Endodermal cell (in vitro differentiated cells): ENCODE measurements around the gene ATP6V0D1. TPM values are rescaled to one million over a fixed set of nuclear protein-coding genes. Genes with fewer than 3 reads are reported as not detected.

Experiments used
- DNase-seq: peaks from one replicate; pipeline ENCODE4 v3.0.0-alpha.2; 2017
- H3K27ac ChIP-seq: 2 replicates; pipeline ENCODE4 v1.5.1; 2013; ENCODE audit warnings: mild to moderate bottlenecking, low read depth, low read length, moderate library complexity
- H3K27me3 ChIP-seq: 2 replicates; pipeline ENCODE4 v1.6.1; 2013; ENCODE audit warnings: mild to moderate bottlenecking, low read length, moderate library complexity; ENCODE audit not compliant: insufficient read depth, control insufficient read depth, poor library complexity, severe bottlenecking
- H3K36me3 ChIP-seq: 2 replicates; pipeline ENCODE4 v1.7.0; 2013; ENCODE audit warnings: mild to moderate bottlenecking, low read length, moderate library complexity; ENCODE audit not compliant: control insufficient read depth, insufficient read depth
- H3K4me1 ChIP-seq: one replicate; pipeline ENCODE4 v1.7.0; 2013; ENCODE audit warnings: low read length; ENCODE audit not compliant: control insufficient read depth, insufficient read depth
- H3K4me3 ChIP-seq: 2 replicates; pipeline ENCODE4 v1.5.1; 2013; ENCODE audit warnings: mild to moderate bottlenecking, low read length, moderate library complexity
- H3K9ac ChIP-seq: 2 replicates; pipeline ENCODE4 v1.6.1; 2013; ENCODE audit warnings: mild to moderate bottlenecking, low read length, moderate library complexity; ENCODE audit not compliant: poor library complexity, severe bottlenecking; ENCODE audit errors: extremely low read depth
- H3K9me3 ChIP-seq: 2 replicates; pipeline ENCODE4 v1.6.1; 2013; ENCODE audit warnings: mild to moderate bottlenecking, low read length, moderate library complexity; ENCODE audit not compliant: control insufficient read depth
- H3K27ac Mint-ChIP-seq: 2 replicates; pipeline ENCODE4 v1.8.0; 2020; ENCODE audit warnings: mixed read lengths
- H3K27me3 Mint-ChIP-seq: 2 replicates; pipeline ENCODE4 v1.8.0; 2021; ENCODE audit warnings: mild to moderate bottlenecking, mixed read lengths; ENCODE audit not compliant: insufficient read depth
- H3K36me3 Mint-ChIP-seq: 2 replicates; pipeline ENCODE4 v1.8.0; 2020; ENCODE audit warnings: low read depth, mixed read lengths
- H3K4me1 Mint-ChIP-seq: 2 replicates; pipeline ENCODE4 v1.8.0; 2020; ENCODE audit warnings: mixed read lengths
- H3K4me3 Mint-ChIP-seq: 2 replicates; pipeline ENCODE4 v1.8.0; 2020; ENCODE audit warnings: mild to moderate bottlenecking, moderate library complexity, mixed read lengths
- H3K9me3 Mint-ChIP-seq: 2 replicates; pipeline ENCODE4 v1.8.0; 2020; ENCODE audit warnings: mild to moderate bottlenecking, mixed read lengths
- CTCF ChIP-seq: fragments of 200-600 bp; sonication (generic); conservative IDR thresholded peaks from 2 replicates; pipeline ENCODE4 v1.5.0; 2021; ENCODE audit warnings: antibody characterized with exemption, mild to moderate bottlenecking
- WGBS, 2 experiments: methylation state at CpG; one replicate each; pipeline versions ENCODE4 v1.1.5 to v1.1.7; 2013; ENCODE audit warnings: missing lambda C conversion rate in 2 of 2, mixed read lengths in 1 of 2; ENCODE audit not compliant: insufficient coverage in 1 of 2, insufficient read length in 1 of 2; 5-methylcytosine and 5-hydroxymethylcytosine counted together
- total RNA-seq, 2 donors: library from RNA; stranded (reverse); fragmentation: NEBNext Ultra II Directional in 1 of 2; extraction: Animal tissue kit (Norgen Biotek cat#: 25700) in 1 of 2; gene quantifications; 2 replicates in 1 of 2; 3 replicates in 1 of 2; pipeline ENCODE4 v1.2.1, GENCODE V29; 2021

ATP6V0D1 gene
- total RNA-seq, 2 donors from 2014 or later = 56.0 to 58.3 TPM

GRCh38 chr16:67459861-67460150, 21.2 kb downstream of the ATP6V0D1 start:
- DNase-seq = no peak
- H3K9me3 ChIP-seq = no peaks in the 10 kb centered on the region
- H3K9ac ChIP-seq = no peak overlapping the region
- no peaks in the 10 kb centered on the region for H3K4me1 Mint-ChIP-seq
- no peak overlapping the region for H3K27ac Mint-ChIP-seq
- 94 to 96% methylated on average over 3 of the region's 3 CpGs for WGBS, 2 experiments
- no peak overlapping the region for H3K4me3 ChIP-seq
- H3K36me3 Mint-ChIP-seq = no peaks in the 10 kb centered on the region
- no peaks in the 10 kb centered on the region for H3K27me3 Mint-ChIP-seq
- no peak overlapping the region for H3K4me3 Mint-ChIP-seq
- H3K27ac ChIP-seq = no peak overlapping the region
- no peaks in the 10 kb centered on the region for H3K4me1 ChIP-seq
- TF ChIP-seq CTCF = no peak
- H3K36me3 ChIP-seq = peaks cover 12% of the 10 kb centered on the region
- H3K9me3 Mint-ChIP-seq = no peaks in the 10 kb centered on the region
- H3K27me3 ChIP-seq = no peaks in the 10 kb centered on the region

- Mint-ChIP-seq H3K4me3 (no peak overlapping the region), H3K4me1 (no peaks in the 10 kb centered on the region), H3K27me3 (no peaks in the 10 kb centered on the region), H3K9me3 (no peaks in the 10 kb centered on the region), H3K36me3 (no peaks in the 10 kb centered on the region), H3K27ac (no peak overlapping the region)
- no peak for DNase-seq
- H3K9me3 ChIP-seq = no peaks in the 10 kb centered on the region
- H3K9ac ChIP-seq = no peak overlapping the region
- 88 to 90% methylated on average over 5 to 7 of the region's 7 CpGs for whole genome bisulfite sequencing, 2 experiments
- H3K27me3 ChIP-seq = no peaks in the 10 kb centered on the region
- H3K36me3 ChIP-seq = peaks cover 12% of the 10 kb centered on the region
- no peaks in the 10 kb centered on the region for H3K4me1 ChIP-seq
- H3K27ac ChIP-seq = no peak overlapping the region
- H3K4me3 ChIP-seq = no peak overlapping the region
- no peak for TF ChIP-seq CTCF
These were observed 21.7 kb downstream of the ATP6V0D1 start for GRCh38 chr16:67459066-67459860.

GRCh38 chr16:67458121-67458641, 22.8 kb downstream of the ATP6V0D1 start:
- no peaks in the 10 kb centered on the region for H3K27me3 ChIP-seq
- Mint-ChIP-seq H3K9me3 (no peaks in the 10 kb centered on the region), H3K36me3 (no peaks in the 10 kb centered on the region), H3K27me3 (no peaks in the 10 kb centered on the region), H3K4me3 (no peak overlapping the region), H3K27ac (no peak overlapping the region), H3K4me1 (no peaks in the 10 kb centered on the region)
- no peak overlapping the region for H3K27ac ChIP-seq
- no peaks in the 10 kb centered on the region for H3K4me1 ChIP-seq
- peaks cover 12% of the 10 kb centered on the region for H3K36me3 ChIP-seq
- no peaks in the 10 kb centered on the region for H3K9me3 ChIP-seq
- WGBS, 2 experiments = 85 to 100% methylated on average over 3 to 6 of the region's 6 CpGs
- H3K9ac ChIP-seq = no peak overlapping the region
- no peak for TF ChIP-seq CTCF
- H3K4me3 ChIP-seq = no peak overlapping the region
- DNase-seq = no peak
